HG03175 (cell line): Measurements from ENCODE around the gene ASCC3.
"Not testable (repeated sequence)": the region's sequence is repeated elsewhere in the genome, so short reads cannot be mapped to it uniquely, and the experiment has no call there.

Experiments used
- ATAC-seq: cut with Tn5 transposase; IDR thresholded peaks from one replicate; pipeline ENCODE4 v1.9.1; 2021; ENCODE audit warnings: mild to moderate bottlenecking, moderate library complexity; ENCODE audit not compliant: unreplicated experiment

The ASCC3 gene

GRCh38 chr6:100808638-100809275, 72.4 kb downstream of the ASCC3 start:
- ATAC-seq, result no peak

- ATAC-seq, result no peak
These were observed 74.8 kb downstream of the ASCC3 start for GRCh38 chr6:100806296-100806695.

- ATAC-seq, result no peak
These were observed 77.7 kb downstream of the ASCC3 start for GRCh38 chr6:100803264-100804045.

- ATAC-seq, result no peak
These were observed 80.1 kb downstream of the ASCC3 start for GRCh38 chr6:100801036-100801435.

- peak; percentile 98 for ATAC-seq
These were observed 84.9 kb downstream of the ASCC3 start for GRCh38 chr6:100796049-100796823.

- no peak for ATAC-seq
These were observed 91.0 kb downstream of the ASCC3 start for GRCh38 chr6:100790084-100790483.

GRCh38 chr6:100785982-100786381, 95.1 kb downstream of the ASCC3 start:
- ATAC-seq, result no peak

GRCh38 chr6:100780648-100781047, 100.5 kb downstream of the ASCC3 start:
- ATAC-seq, result no peak

- ATAC-seq, result no peak
These were observed 105.5 kb downstream of the ASCC3 start for GRCh38 chr6:100775667-100776066.

- ATAC-seq, result no peak
These were observed 106.4 kb downstream of the ASCC3 start for GRCh38 chr6:100774681-100775080.

GRCh38 chr6:100768816-100769351, 112.2 kb downstream of the ASCC3 start:
- no peak for ATAC-seq

- ATAC-seq, result no peak
These were observed 117.4 kb downstream of the ASCC3 start for GRCh38 chr6:100763617-100764241.

- ATAC-seq, result no peak
These were observed 119.3 kb downstream of the ASCC3 start for GRCh38 chr6:100761841-100762240.

- not testable (repeated sequence) for ATAC-seq
These were observed 122.7 kb downstream of the ASCC3 start for GRCh38 chr6:100758386-100758785.

GRCh38 chr6:100753421-100753820, 127.7 kb downstream of the ASCC3 start:
- ATAC-seq, result no peak

- ATAC-seq, result no peak
These were observed 129.5 kb downstream of the ASCC3 start for GRCh38 chr6:100751590-100751989.

GRCh38 chr6:100745419-100746041, 135.6 kb downstream of the ASCC3 start:
- no peak for ATAC-seq

GRCh38 chr6:100740439-100740838, 140.7 kb downstream of the ASCC3 start:
- no peak for ATAC-seq

GRCh38 chr6:100737720-100738119, 143.4 kb downstream of the ASCC3 start:
- ATAC-seq, result not testable (repeated sequence)

GRCh38 chr6:100731411-100731810, 149.7 kb downstream of the ASCC3 start:
- no peak for ATAC-seq
